Lung (tissue), 12 donors: ENCODE measurements around the gene PLCB4. TPM values are rescaled to one million over a fixed set of nuclear protein-coding genes. Genes with fewer than 3 reads are reported as not detected.

ENCODE experiments used
- ATAC-seq: fragments of 200-7000 bp; cut with Tn5 transposase; one replicate; pipeline ENCODE4 v1.9.1; 2020; ENCODE audit warnings: moderate number of reproducible peaks; ENCODE audit not compliant: insufficient read depth, low FRiP score
- DNase-seq, 3 donors: peaks; one replicate each; pipeline ENCODE4 v3.0.0-alpha.2; 2013 to 2017
- H3K27ac ChIP-seq, 2 donors: one replicate each; pipeline ENCODE4 v1.5.1; 2013; ENCODE audit warnings: mild to moderate bottlenecking in 2 of 2, moderate library complexity in 2 of 2, control low read depth in 1 of 2, inconsistent platforms in 1 of 2, low read depth in 1 of 2, low read length in 1 of 2
- H3K27me3 ChIP-seq, 3 donors: one replicate each; pipeline ENCODE4 v1.5.1; 2013; ENCODE audit warnings: low read length in 2 of 3; ENCODE audit not compliant: control insufficient read depth in 3 of 3, insufficient read depth in 3 of 3
- H3K36me3 ChIP-seq, 4 donors: one replicate each; pipeline ENCODE4 v1.5.1; 2013; ENCODE audit warnings: low read length in 4 of 4, mild to moderate bottlenecking in 1 of 4, moderate library complexity in 1 of 4; ENCODE audit not compliant: control insufficient read depth in 4 of 4, insufficient read depth in 4 of 4
- H3K4me1 ChIP-seq, 5 donors: one replicate each; pipeline ENCODE4 v1.5.1; 2013; ENCODE audit warnings: low read length in 5 of 5, mild to moderate bottlenecking in 2 of 5, moderate library complexity in 1 of 5; ENCODE audit not compliant: control insufficient read depth in 5 of 5, insufficient read depth in 5 of 5
- H3K4me3 ChIP-seq: one replicate; pipeline ENCODE4 v1.5.1; 2013; ENCODE audit warnings: mild to moderate bottlenecking, control low read depth, moderate library complexity
- H3K9ac ChIP-seq, 2 donors: one replicate each; pipeline ENCODE4 v1.5.1; 2013; ENCODE audit warnings: low read length in 2 of 2, control low read depth in 1 of 2; ENCODE audit not compliant: insufficient read depth in 1 of 2
- H3K9me3 ChIP-seq, 4 donors: one replicate each; pipeline ENCODE4 v1.5.1; 2013; ENCODE audit warnings: low read length in 3 of 4, mild to moderate bottlenecking in 1 of 4, moderate library complexity in 1 of 4; ENCODE audit not compliant: control insufficient read depth in 4 of 4, insufficient read depth in 3 of 4
- WGBS, 2 donors: extraction: QIAGEN DNeasy Blood & Tissue Kit; methylation state at CpG; one replicate each; pipeline ENCODE4 v1.1.7; 2013; 5-methylcytosine and 5-hydroxymethylcytosine counted together
- polyA plus RNA-seq, 2 donors: library from polyadenylated mRNA; stranded (reverse); fragments of 200-250 nt; gene quantifications; one replicate each; pipeline ENCODE4 v1.2.1, GENCODE V29; 2013
- total RNA-seq, 2 donors: library from RNA; depleted of rRNA in 1 of 2; stranded (reverse); fragments of >200 nt in 1 of 2; gene quantifications; one replicate each; pipeline ENCODE4 v1.2.1, GENCODE V29; 2014 to 2021
- TF ChIP-seq, protein P1 (sequence below): IDR thresholded peaks from 2 replicates; pipeline ENCODE4 v1.5.1; 2012; ENCODE audit warnings: mild to moderate bottlenecking; ENCODE audit errors: control extremely low read depth, extremely low read depth
- donor health status: control.
- donor health status: control.
- donor health status: Bipolar disorder and iron deficiency.
- donor health status: healthy.
- donor health status: DM: yes; HTN: yes; CAD: no.

The PLCB4 gene
- total and polyA plus RNA-seq, 4 donors: 2.1 to 18.6 (median 5.6) TPM

- no peaks in the 10 kb centered on the region for H3K9me3 ChIP-seq
- peaks cover 0 to 5% (median 0%) of the 10 kb centered on the region in 5 donors for H3K4me1 ChIP-seq
- TF ChIP-seq, protein P1, sequence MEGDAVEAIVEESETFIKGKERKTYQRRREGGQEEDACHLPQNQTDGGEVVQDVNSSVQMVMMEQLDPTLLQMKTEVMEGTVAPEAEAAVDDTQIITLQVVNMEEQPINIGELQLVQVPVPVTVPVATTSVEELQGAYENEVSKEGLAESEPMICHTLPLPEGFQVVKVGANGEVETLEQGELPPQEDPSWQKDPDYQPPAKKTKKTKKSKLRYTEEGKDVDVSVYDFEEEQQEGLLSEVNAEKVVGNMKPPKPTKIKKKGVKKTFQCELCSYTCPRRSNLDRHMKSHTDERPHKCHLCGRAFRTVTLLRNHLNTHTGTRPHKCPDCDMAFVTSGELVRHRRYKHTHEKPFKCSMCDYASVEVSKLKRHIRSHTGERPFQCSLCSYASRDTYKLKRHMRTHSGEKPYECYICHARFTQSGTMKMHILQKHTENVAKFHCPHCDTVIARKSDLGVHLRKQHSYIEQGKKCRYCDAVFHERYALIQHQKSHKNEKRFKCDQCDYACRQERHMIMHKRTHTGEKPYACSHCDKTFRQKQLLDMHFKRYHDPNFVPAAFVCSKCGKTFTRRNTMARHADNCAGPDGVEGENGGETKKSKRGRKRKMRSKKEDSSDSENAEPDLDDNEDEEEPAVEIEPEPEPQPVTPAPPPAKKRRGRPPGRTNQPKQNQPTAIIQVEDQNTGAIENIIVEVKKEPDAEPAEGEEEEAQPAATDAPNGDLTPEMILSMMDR: no peak
- no peak overlapping the region for H3K27ac ChIP-seq
- no peak overlapping the region for H3K4me3 ChIP-seq
- H3K36me3 ChIP-seq: peaks cover 0 to 19% (median 0%) of the 10 kb centered on the region in 4 donors
- H3K27me3 ChIP-seq: no peaks in the 10 kb centered on the region
- no peak for DNase-seq
- H3K9ac ChIP-seq: no peak overlapping the region
- ATAC-seq: no peak
- 89 to 94% methylated on average over 2 of the region's 2 CpGs for WGBS, 2 donors
These were observed 406.0 kb downstream of the PLCB4 start for GRCh38 chr20:9474835-9475415.

GRCh38 chr20:9475456-9475855 lies 406.6 kb downstream of the PLCB4 start:
- ATAC-seq: no peak
- TF ChIP-seq, protein P1: no peak

DNA sequence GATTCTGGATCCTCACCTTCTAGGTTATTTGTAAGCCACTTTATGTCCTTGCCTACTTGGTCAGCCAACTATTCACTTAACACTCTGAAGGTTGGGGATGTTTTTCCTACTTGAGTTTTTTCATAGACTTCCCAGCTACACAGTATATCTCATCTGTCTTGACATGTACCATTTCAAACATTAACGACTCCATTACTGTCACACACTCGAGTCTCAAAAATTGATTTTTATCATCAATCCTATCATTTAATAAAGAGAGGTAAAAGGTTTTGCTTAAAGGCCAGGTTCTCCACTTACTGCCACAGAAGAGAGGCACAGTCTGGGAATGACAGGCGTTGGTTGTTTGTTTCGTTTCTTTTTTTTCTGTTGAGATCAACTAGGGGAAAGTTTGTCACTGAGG lies 407.3 kb downstream of the PLCB4 start:
- H3K9ac ChIP-seq: no peak overlapping the region
- ATAC-seq (no peak), DNase-seq (no peak)
- peaks cover 0 to 19% (median 0%) of the 10 kb centered on the region in 4 donors for H3K36me3 ChIP-seq
- WGBS, 2 donors: 69 to 72% methylated on average over 4 of the region's 4 CpGs
- H3K27me3 ChIP-seq: no peaks in the 10 kb centered on the region
- H3K9me3 ChIP-seq: no peaks in the 10 kb centered on the region
- TF ChIP-seq, protein P1: no peak
- H3K4me3 ChIP-seq: no peak overlapping the region
- H3K4me1 ChIP-seq: peaks cover 0 to 5% (median 0%) of the 10 kb centered on the region in 5 donors
- no peak overlapping the region for H3K27ac ChIP-seq

More at GRCh38 chr20:9475456-9475855, 406.6 kb downstream of the PLCB4 start:
- no peaks in the 10 kb centered on the region for H3K9me3 ChIP-seq
- H3K9ac ChIP-seq: no peak overlapping the region
- no peak overlapping the region for H3K27ac ChIP-seq
- H3K36me3 ChIP-seq: peaks cover 0 to 19% (median 0%) of the 10 kb centered on the region in 4 donors
- H3K4me1 ChIP-seq: peaks cover 0 to 5% (median 0%) of the 10 kb centered on the region in 5 donors
- no peak for DNase-seq
- H3K27me3 ChIP-seq: no peaks in the 10 kb centered on the region
- no peak overlapping the region for H3K4me3 ChIP-seq

- no peak for ATAC-seq
- Histone ChIP-seq H3K27me3 (no peaks in the 10 kb centered on the region), H3K4me3 (no peak overlapping the region), H3K9ac (no peak overlapping the region), H3K9me3 (no peaks in the 10 kb centered on the region), H3K4me1 (peaks cover 0 to 5% (median 0%) of the 10 kb centered on the region in 5 donors), H3K36me3 (peaks cover 0 to 19% (median 0%) of the 10 kb centered on the region in 4 donors), H3K27ac (no peak overlapping the region)
- no peak for DNase-seq
- TF ChIP-seq, protein P1: no peak
- WGBS, 2 donors: 95% methylated on average over 7 of the region's 7 CpGs
These were observed 407.8 kb downstream of the PLCB4 start for GRCh38 chr20:9476637-9477036.
